ENCODE results near the gene TRAPPC10.
A peak's percentile ranks its signal among the peaks of the same experiment; 100 is the strongest.

Gene TRAPPC10

DNA sequence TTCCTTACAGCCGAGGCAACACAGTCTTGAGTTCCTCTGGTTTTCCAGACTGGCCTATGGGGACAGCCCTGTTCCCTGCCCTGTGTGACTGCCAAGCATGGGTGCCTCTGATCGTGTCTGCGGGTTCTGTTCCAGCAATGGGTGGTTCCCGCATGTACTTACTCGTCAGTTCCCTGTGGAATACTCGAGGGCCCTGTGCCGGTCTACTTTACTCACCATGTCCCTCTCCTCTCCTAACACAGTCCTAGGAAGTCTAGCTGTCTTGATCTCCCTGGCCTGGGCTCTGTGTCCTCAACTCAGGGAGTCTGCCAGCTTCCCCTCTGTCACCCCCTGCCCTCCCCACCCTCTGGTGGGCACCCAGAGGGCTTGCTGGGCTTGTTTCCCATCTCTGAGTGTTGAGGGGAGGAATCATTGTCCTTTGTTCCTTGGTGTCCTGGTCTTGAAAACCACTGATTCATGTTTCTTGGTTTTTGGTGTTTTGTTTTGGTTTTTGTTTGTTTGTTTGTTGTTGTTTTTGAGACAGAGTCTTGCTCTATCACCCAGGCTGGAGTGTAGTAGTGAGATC, 36.0 kb downstream of the TRAPPC10 start:
- DNase-seq: no peak

GRCh38 chr21:44049182-44049581, 37.1 kb downstream of the TRAPPC10 start:
- DNase-seq: no peak

DNA sequence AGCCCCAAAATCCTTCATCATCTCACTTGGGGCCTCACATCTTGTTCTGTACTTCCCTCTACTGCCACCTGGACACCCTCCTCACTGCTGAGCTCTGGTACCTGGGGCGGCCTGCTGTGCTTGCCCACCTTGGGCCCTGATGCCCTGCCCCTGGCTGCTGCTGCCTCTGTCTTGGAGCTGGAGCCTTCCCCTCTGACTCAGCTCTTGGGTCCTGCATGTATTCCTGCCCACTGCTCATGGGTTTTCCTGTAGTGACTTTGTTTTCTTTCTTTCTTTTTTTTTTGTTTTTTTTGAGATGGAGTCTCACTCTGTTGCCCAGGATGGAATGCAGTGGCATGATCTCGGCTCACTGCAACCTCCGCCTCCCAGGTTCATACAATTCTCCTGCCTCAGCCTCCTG, 37.5 kb downstream of the TRAPPC10 start:
- no peak for DNase-seq

GRCh38 chr21:44050276-44050675, 38.2 kb downstream of the TRAPPC10 start:
- DNase-seq: no peak

DNA sequence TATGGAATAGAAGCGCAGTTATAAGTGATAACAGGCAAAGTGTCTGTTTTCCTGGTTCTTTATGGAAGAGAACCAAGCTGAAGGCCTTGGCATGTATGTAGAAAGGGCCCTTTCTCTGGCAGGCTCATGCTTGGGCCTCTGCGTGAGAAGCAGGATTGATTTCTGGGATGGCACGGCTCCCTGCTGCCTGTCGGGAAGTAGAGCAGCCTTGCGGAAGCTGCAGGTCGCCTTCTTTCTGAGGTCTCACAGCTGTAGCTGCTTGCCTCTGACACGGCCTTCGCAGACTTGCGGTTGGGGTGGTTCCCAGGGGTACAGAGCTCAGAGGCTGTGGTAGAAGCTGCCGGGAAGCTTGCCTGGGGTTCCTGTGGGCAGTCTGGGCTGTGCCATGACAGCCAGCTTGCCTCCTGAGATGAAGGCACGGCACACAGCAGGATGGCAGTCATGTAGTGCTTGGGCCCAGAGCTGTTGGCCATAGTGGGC, 39.4 kb downstream of the TRAPPC10 start:
- DNase-seq: no peak

GRCh38 chr21:44052071-44052829, 40.1 kb downstream of the TRAPPC10 start:
- no peak for DNase-seq

GRCh38 chr21:44052830-44053226, 40.7 kb downstream of the TRAPPC10 start:
- no peak for DNase-seq

- DNase-seq: no peak
Observed at GRCh38 chr21:44053567-44053966, 41.5 kb downstream of the TRAPPC10 start.

DNA sequence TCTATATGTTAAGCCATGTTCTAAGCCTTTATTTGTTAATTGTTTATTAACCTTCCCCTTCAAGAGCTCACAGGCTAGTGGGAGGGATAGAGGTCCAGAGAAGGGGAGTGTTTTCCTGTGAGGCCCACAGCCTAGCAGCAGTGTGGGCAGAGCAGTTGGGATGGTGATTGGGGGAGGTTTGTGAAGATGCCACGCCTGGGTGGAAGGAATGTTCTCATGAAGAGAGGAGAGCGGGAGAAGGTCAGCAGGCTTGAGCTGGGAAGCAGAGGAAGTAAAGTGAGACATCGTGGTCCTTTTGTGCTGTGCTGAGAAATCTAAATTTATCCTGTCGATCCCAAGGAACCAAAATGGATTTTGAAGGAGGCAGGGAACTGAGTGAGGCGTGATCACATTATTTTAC, 42.6 kb downstream of the TRAPPC10 start:
- DNase-seq: peak; percentile 62

DNA sequence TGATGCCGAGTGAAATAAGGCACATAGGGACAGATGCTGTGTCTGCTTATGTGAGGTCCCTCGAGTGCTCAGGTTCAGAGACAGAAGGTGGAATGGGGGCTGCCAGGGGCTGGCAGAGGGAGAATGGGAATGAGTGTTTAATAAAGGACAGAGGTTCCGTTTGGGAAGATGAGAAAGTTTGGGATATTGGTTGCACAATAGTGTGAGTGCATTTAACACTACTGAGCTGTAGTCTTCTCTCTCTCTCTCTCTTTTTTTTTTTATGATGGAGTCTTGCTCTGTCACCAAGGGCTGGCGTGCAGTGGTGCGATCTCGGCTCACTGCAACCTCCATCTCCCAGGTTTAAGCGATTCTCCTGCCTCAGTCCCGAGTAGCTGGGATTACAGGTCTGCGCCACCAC, 44.9 kb downstream of the TRAPPC10 start:
- no peak for DNase-seq

- DNase-seq: no peak
Observed at GRCh38 chr21:44057960-44058651, 46.0 kb downstream of the TRAPPC10 start.

DNA sequence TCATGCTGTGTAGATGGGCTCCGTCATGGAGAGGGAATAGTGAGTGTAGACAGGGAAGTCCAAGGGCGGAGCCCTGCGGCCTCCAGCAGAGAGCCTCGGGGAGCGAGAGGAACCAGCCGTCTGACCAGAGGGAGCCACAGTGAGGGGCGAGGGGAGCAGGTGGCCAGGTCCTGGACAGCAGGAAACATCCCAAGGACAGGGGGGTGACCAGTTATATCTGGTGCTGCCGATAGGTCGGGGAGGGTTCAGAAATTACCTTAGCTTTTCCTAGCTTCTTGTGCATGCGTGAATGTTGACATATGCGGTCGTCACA, 46.5 kb downstream of the TRAPPC10 start:
- DNase-seq: no peak

- DNase-seq: no peak
Observed at GRCh38 chr21:44058981-44059380, 46.9 kb downstream of the TRAPPC10 start.

- no peak for DNase-seq
Observed at GRCh38 chr21:44059710-44060109, 47.6 kb downstream of the TRAPPC10 start.

- peak; percentile 24 for DNase-seq
Observed at GRCh38 chr21:44062380-44062779, 50.3 kb downstream of the TRAPPC10 start.

DNA sequence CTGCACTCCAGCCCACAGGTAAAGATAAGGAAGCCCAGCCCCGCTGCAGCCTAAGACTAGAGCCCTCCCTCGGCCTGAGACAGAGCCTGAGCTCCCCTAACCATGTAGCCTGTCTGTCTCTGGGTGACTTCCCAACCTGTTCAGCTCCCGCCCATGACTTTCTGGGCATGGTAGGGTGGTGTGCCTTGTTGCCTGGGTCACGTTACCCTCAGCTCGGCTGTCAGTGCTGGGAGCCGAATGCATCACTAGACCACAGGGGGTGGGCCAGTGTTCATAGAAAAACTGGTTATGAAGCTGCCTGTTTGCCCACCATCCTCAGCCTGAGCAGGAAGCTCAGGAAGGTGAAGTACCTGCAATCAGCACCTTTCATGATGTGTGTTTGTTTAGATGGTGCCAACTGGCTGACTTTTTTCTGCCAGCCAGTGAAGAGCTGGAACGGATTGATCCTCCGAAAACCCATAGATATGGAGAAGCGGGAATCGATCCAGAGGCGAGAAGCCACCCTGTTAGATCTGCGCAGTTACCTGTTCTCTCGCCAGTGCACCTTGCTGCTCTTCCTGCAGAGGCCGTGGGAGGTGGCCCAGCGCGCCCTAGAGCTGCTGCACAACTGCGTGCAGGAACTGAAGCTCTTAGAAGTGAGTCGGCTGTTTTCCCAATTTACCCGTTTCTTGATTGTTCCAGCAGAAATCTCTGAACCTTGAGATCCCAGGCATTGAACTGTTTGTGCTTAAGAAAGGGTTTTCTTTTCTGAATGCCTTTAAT, 51.2 kb downstream of the TRAPPC10 start:
- no peak for DNase-seq

- DNase-seq: no peak
Observed at GRCh38 chr21:44064852-44065403, 52.8 kb downstream of the TRAPPC10 start.

DNA sequence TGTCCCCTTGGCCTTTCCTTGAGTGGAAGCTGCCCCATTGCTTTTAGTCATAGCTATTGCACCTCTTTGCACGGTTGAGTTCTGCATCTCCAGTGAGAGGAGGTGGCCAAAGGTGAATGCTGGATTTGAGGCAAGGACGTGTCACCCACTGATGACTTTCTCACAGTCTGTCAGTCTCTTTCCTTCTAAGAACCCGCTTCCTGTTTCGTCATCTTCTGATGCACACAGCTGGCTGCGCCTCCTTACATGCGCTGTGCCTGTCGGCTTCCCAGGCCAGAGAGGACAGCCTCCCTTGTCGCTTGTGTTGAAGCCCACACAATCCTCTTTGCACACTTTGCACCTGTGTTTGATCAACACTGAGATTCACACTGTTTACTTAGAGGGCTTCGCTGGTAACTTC, 53.3 kb downstream of the TRAPPC10 start:
- DNase-seq: no peak

DNA sequence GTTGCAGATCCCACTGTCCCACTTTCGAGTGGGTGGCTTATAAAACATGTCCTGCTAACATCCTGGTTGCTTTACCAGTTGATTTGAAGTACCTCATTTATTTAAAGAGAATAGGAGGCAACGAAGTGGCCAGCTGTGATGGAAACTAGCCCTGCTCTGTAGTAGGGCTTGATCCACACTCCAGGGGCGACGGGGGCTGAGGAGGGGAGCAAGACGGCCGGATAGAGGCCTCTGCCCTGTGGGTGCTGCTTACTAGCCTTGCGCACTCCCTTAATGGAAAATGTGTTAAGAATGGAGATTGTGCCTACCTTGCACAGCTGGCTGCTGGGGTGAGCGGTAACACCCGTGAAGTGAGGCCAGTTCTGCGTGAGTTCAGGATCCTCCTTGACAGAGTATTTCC, 54.0 kb downstream of the TRAPPC10 start:
- no peak for DNase-seq

GRCh38 chr21:44067011-44067839, 55.1 kb downstream of the TRAPPC10 start:
- no peak for DNase-seq

GRCh38 chr21:44070391-44070790, 58.3 kb downstream of the TRAPPC10 start:
- no peak for DNase-seq
